HEK293T (cell line): ENCODE results near the gene PFDN4.

Experiments
- BHLHE40 ChIP-seq: fragments of 450-650 bp; IDR thresholded peaks from 2 replicates; pipeline ENCODE4 v1.6.1; 2016; ENCODE audit warnings: mild to moderate bottlenecking, moderate library complexity, borderline replicate concordance
- CTBP1 ChIP-seq: fragments of 450-650 bp; IDR thresholded peaks from 2 replicates; pipeline ENCODE4 v1.6.1; 2016; ENCODE audit warnings: borderline replicate concordance
- ELF4 ChIP-seq: fragments of 450-650 bp; IDR thresholded peaks from 2 replicates; pipeline ENCODE4 v1.6.1; 2017; ENCODE audit warnings: antibody characterized with exemption
- FOXA1 ChIP-seq: fragments of 450-650 bp; IDR thresholded peaks from 2 replicates; pipeline ENCODE4 v1.6.1; 2016; ENCODE audit warnings: mild to moderate bottlenecking
- FOXK2 ChIP-seq: fragments of 450-650 bp; IDR thresholded peaks from 2 replicates; pipeline ENCODE4 v1.6.1; 2016; ENCODE audit warnings: mild to moderate bottlenecking
- SP1 ChIP-seq: fragments of 450-650 bp; IDR thresholded peaks from 2 replicates; pipeline ENCODE4 v1.6.1; 2017
- TARDBP ChIP-seq: fragments of 450-650 bp; IDR thresholded peaks from 2 replicates; pipeline ENCODE4 v1.6.1; 2016

DNA sequence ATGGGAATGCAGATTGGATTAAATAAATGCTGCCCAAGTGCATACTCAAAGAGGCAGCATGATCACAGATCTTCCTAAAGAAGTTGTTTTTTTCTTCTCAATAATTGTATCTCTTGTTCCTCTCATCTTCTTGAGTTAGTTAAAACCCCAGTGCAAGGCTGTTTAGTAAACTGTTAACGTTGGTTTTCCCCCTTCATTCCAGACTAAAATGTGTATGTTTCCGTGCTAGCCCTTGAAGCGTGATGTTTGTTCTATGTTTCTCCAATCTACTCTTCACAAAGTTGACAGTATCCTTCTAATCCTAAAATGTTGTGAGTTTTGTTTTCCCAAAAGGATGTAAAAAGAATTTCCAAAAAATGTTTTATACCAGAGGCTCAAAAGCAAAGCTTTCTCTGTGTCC is 49.7 kb upstream of the PFDN4 start:
- TF ChIP-seq SP1, result no peak
- no peak for TF ChIP-seq CTBP1
- no peak for TF ChIP-seq FOXA1
- TF ChIP-seq BHLHE40, result no peak
- no peak for TF ChIP-seq FOXK2
- TF ChIP-seq TARDBP, result no peak
- TF ChIP-seq ELF4, result no peak
